ENCODE results near the gene HPDL. TPM values are rescaled to one million over a fixed set of nuclear protein-coding genes. Genes with fewer than 3 reads are reported as not detected.

HPDL gene
- polyA plus RNA-seq, 10 donors = 1.1 to 2.2 (median 1.6) TPM

DNA sequence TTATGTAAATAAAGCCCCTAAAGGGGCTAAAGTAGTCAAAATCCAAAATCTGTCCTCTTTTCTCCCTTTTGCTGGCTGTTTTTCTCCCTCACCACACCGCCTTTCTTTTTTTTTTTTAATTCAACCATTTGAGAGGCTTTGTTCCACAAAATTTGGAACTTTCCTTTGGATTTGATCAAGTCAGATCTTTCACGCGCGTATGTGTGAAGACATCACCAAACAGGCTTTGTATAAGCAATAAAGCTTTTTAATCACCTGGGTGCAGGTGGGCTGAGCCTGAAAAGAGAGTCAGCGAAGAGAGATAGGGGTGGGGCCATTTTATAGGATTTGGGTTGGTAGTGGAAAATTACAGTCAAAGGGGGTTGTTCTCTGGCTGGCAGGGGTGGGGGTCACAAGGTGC is 5.3 kb upstream of the HPDL start:
- DNase-seq = no peak

DNA sequence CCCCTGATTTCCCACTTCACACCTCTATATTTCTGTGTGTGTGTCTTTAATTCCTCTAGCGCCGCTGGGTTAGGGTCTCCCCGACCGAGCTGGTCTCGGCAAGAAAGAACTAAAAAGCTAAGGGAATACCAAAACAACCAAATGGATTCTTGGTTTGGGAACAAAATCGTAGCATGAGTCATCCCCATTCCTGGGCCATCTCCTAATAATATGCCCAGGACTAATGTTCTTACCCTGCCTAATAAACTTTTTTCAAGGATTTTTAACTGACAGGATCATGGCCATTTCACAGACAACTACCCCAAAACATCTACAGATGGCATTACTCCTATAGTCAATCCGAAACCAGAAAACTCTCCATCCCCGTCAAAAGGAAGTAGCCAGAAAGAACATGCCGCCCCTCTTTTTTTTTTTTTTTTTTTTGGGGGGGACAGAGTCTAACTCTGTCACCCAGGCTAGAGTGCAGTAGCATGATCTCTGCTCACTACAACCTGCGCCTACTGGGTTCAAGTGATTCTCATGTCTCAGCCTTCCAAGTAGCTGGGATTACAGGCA is 4.1 kb upstream of the HPDL start:
- DNase-seq = no peak

DNA sequence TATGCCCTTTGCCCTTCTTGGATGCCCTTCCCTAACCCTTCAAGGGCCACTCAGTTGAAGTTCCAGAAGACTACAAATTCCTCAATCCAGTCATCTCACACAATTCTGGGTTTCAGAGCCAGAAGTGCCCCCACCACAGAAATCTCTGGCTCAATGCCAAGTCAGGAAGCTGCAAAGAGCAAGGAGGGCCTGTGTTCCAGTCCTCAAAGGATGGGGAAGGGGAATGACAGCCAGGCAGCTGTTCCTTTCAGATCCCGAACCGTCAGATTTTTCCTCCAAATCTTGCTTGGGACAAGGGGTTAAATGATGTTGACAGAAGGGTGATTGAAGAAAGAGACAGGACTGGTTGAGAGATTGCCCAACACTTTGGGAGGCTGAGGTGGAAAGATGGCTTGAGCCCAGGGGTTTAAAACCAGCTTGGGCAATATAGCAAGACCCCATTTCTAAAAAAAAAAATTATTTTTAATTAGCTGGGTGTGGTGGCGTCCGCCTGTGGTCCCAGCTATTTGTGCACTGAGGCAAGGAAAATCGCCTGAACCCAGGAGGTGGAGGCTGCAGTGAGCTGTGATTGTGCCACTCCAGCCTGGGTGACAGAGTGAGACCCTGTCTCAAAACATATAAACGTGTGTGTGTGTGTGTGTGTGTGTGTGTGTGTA is 716 bp upstream of the HPDL start:
- peak in 2 of 3 donors; percentile 7 to 27 for DNase-seq

DNA sequence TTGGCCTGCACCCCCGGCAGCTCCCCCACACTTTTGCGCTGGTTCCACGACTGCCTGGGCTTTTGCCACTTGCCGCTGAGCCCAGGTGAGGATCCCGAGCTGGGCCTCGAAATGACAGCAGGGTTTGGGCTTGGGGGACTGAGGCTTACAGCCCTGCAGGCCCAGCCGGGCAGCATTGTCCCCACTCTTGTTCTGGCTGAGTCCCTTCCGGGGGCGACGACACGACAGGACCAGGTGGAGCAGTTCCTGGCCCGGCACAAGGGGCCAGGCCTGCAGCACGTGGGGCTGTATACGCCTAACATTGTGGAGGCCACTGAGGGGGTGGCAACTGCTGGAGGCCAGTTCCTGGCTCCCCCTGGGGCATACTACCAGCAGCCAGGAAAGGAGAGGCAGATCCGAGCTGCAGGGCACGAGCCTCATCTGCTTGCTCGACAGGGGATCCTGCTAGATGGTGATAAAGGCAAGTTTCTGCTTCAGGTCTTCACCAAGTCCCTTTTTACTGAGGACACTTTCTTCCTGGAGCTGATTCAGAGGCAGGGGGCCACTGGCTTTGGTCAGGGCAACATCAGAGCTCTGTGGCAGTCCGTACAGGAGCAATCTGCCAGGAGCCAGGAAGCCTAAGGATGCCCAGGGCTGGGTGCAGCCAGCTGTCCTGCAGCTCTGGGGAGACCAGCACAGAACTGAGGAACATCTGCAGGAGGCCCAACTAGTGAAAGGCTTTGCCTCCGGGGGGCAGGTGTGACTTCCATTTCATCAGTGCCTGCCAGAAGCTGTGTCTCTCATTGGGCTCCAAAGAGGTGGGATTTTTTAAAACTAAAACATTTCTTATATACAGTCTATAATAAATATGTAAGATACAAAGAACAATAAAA is 1.2 kb downstream of the HPDL start:
- DNase-seq = no peak

DNA sequence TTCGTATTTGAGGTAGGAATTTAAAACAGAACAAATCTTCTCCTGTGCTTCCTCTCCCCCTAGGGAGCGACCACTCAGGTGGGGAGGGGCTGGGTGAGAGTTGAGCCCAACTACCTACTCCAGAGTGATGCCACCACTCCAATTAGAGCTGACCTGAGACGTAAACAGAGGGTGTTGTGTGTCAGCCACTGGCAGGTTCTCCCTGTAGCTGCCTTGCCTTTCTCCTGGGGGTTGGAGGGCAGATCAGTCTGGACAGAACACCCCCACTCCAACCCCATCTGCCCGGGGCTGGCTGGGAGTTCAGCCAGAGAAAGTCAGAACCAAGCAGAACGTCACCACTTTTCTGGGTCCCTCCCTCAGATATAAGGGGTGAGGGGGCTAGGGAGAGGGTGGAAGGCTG is 2.0 kb downstream of the HPDL start:
- DNase-seq = no peak

DNA sequence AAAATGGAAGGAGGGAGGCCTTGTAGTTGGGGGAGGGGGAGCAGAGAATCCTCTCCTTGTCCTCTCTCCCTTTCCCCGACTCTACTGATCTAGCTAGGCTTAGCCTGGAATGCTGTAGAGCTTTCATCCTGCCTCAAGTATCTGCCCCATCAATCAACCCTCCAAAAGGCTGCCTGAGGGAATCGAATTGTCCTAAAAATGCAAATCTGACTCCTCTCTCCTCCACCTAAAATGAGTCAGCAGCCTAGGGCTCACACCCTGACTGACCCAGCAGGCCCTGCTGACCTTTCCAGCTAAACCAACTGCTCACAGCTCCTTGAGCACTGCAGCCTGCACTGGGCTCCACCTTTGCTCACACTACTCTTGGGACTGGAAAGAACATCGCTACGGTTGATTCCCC is 2.8 kb downstream of the HPDL start:
- no peak for DNase-seq

DNA sequence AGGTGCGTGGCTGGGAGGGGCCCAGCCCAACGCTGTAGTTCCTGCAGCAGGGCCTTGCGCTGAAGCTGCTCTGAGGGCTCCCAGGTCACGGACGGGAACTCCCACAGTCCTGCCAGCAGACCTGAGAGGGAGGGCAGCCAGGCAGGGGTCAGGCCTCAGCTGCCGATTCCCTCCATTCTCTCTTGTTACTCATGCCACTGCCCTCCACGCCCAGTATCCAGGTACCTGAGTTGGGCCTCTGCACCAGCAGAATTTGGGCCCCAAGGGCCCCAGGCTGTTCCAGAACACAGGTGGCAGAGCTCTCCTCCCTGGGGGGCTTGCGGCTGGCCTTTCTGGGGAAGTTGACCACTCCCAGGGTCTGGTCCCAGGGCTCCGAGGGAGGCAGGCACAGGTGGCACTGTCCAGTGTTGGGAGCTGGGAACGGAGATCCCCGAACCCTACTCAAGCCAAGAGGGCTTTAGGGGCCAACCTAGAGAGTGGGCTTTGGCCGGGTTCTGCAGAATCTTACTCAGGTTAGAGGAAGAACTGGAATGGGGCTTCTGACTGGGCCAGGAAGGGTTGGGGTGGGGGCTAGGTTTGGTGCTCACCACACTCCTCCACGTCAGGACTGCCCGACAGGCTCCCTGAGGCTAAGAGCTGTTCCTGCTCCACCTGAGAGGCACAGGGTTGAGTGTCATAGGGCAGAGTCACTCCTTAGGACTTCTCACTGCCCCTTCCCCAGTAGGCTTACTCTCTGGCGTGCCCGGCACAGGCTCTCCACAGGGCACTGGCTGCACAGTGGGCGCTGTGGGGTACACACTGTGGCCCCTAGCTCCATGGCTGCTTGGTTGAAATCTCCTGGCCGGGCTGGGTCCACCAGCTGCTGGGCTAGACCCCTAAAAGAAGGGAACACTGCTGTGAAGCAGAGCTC is 5.0 kb downstream of the HPDL start:
- DNase-seq = no peak

DNA sequence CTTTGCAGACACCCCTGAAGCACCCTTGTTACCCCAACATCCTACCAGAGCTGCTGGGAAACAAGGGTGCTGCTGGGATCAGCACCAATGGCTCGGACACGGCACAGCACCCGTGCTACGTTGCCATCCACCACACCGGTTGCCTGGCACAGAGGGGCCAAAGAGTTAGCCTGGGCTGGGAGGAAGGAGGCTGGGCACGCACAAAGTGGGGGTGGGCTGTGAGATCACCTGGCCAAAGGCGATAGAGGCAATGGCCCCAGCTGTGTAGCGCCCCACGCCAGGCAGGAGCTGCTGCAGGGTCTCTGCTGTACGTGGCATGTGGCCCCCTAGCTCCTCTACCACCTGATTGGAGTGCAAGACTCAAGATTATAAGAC is 5.6 kb downstream of the HPDL start:
- DNase-seq = no peak

DNA sequence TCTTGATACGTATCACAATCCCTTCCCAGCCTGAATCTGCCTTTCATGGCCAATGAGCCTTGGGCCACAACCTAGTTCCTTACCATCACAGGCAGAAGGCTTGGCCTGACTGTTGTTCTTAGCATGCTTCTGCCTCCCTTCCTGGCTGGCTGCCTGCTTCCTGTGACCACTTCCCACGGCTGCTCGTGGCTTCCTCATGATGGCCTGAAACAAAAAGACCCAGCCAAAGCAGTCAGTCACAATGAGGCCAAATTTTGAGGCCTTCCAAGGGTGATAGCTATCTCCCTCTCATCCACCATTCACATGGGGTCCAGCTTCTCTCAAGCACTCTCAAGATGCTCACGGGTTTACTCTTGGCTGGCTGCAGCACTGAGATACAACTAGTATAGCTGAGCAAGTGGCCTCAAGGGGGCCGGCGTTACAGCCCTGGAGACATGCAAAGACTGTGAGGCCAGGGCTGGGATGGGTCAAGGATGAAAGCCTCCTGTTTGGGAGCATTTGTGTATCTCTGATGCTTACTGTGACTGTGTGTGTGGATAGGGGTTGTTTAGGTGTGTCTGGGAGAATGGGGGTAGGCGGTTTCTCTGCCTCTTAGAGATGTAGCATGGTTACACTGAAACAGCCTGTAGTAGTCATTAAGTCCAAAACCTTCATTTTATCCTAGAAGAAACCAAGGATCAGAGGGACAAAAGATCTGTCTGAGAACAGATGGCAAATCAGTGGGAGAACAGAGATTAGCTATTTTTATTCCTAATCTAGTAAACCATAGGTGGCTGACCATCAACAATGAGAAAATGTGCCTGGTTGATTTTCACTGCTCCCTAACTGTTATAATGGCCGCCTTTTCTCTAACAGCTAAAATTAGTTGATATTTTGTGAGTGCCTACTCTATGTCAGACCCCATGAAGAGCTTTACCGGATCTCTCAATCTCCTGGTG is 7.9 kb downstream of the HPDL start:
- peak in 2 of 3 donors; percentile 16 to 43 for DNase-seq

DNA sequence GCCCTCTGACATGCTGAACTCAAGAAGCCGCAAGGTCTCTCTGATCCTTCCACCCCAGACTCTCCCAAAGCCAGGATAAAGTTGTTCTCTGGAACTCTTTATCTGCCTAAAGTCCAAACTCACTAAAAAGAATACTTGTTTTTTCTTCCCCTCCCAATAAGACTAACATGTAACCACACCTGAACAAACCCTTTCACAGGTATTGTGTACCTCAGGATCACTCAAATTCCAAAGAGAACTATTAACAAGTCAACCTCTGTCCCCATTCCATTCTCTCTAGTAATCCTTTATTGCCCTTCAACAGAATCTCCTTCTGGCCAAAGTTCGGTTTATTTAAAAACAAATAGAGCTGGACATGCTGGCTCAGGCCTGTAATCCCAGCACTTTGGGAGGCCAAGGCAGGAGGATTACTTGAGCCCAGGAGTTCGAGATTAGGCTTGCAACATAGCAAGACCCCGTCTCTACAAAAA is 9.2 kb downstream of the HPDL start:
- DNase-seq = no peak

DNA sequence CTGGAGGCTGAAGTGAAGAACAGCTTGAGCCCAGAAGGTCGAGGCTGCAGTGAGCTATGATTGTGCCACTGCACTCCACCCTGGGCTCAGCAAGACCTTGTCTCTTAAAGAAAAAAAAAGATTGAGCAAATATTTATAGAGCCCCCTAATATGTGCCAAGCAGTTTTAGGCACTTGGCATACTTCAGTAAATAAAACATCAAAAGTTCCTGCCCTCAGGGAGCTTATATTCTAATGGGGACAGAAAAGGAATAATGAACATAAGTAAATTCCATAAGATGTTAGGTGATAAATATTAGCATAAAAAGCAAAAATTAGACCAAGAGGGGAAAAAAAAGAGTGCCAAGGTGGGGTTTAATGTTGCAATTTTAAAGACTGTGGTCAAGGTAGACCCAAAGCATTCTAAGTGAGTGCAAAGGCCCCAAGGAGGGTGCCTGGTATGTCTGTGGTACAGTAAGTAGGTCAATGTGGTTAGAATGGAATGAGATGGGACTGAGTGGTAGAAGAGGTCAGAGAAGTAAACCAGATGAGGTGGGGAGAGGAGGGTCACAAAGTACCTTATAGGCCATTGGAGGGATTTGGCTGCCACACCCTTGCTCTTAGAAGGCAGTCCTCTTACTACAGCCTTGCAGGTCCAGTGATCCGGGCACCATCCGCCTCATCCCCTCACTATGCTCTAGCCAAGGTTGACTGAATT is 11.1 kb downstream of the HPDL start:
- no peak for DNase-seq

DNA sequence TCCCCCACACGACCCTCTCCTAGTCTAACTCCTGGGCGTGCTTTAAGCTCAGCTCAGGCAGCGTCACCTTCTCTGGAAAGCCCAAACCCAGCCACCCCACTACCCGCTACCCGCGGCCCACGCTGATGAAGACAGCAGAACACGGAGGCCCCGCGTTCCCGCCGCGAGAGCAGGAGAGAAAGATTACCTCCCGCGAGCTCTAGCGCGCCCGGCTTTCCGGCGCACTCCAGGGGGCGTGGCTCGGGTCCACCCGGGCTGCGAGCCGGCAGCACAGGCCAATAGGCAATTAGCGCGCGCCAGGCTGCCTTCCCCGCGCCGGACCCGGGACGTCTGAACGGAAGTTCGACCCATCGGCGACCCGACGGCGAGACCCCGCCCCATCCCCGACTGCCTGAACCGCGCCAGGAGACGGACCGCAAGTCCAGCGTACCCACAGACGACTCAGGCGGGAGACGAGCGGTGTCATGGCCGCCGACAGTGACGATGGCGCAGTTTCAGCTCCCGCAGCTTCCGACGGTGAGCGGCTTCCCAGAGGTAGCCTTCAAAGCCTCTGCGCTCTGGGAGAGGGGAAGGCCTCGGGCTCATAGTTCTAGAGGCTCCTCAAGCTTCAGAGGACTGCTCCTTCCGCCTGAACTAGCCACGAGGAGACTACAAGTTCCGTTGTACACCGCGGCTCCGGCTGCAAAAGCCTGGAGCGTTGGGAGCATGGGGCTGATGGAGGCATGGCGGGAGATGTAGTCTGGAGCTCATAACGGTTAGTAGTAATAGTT is 13.3 kb downstream of the HPDL start, which contains the start of the genes MUTYH and TOE1:
TSS of gene MUTYH (minus strand) at position 652 of the 770 bp plus-strand sequence. CDS start 5,935 bp downstream, outside the sequence.
TSS of gene TOE1 (plus strand) at position 382 of the 770 bp plus-strand sequence. CDS start at position 465, 83 bp downstream.
- DNase-seq = peak; percentile 88 to 97 (median 89)

DNA sequence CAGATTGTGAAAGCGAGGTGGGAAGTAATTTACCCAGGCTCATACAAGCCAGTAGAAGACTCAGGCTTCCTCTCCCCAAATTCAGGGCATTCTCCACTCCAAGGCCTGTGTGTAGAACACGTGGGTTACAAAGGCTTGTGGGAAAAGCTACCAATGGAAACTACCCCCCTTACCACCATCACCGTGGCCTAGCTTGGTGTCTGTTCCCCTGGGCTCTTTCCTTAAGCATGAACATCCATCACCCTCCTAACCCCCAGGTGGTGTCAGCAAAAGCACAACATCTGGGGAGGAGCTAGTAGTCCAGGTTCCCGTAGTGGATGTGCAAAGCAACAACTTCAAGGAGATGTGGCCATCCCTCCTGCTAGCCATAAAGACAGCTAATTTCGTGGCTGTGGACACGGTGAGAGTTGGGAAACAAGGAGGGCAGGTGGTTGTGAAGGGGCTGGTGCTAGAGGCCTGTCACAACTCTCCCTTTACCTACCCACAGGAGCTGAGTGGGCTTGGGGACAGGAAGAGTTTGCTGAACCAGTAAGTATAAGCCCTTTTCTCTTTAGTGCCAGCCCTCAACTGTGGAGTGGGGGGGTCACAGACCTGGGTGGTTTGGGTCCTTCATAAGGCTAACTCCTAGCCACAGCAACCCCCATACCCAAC is 14.2 kb downstream of the HPDL start:
- peak in 1 of 3 donors; percentile 26 for DNase-seq

DNA sequence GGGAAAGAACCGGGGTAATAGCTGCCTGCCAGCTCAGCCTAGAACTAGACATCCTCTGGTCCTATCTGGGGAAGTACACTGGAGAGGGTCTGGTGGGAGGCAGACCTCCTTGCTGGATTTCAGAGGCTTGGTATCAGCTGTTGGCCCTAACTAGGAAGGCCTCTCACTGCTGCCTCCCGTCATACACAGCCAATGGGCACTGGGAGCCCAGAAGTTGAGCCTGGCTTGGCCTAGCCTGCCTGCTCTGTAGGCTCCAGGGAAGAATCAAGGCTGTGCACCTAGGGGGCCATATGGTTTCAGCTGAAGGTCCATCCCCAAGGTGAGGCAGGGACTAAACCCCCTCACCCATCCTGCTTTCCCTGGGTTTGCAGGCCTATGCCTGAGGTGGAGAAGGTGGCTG is 17.8 kb downstream of the HPDL start:
- DNase-seq = no peak

DNA sequence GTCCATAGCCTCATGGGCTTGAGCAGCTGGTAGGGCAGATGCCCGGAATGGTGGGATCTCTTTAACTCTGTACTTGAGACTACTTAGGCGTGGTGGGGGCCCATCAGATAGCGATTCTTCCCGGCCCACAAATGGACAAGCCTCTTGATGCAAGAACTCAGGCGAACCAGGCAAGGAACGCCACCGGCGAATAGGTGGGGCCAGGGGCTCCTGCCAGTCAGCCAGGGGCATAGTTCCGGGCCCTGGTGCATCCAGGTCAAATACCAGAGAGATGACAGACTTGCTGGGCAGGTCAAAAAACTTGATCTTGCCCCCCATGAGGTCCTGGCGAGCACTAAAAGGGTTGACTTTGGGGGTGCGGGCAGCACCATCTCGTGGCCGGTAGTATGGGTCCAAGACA is 18.3 kb downstream of the HPDL start:
- no peak for DNase-seq

DNA sequence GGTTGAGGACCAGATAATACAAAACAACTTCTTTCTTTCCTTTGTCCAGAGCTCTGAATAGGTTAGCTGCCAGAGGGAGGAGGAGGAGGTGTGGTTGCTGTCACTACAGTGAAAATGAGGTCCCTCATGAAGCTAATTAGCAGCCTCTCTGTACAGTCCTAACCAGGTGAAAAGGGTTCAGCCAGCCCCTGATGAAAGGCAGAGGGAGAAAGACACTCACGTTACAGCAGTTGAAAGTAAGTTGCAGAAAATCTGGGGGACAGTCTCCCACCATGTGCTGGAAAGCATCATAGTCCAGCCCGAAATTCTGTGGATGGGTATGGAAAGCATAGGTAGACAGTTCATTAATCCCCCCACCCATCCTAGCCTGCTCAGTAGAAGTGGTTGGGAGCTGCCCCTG is 19.8 kb downstream of the HPDL start:
- DNase-seq = no peak

DNA sequence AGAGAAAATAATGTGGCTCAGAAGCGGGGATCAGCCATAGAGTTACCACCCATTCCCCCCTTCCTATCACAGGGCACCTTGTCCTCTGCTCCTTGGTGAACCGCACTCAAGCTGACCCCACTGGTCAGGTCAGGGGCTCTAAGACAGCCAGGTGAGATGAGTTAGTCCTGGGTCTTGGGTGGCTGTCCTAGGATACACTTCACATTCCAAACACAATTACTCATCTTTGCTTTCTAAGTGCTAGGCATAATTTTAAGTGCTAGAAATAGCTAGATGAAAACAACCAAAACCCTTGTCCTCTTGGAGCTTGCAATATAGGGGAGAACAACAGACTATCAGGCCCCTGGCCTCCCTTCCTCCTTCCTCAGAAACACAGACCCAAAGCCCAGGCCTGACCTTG is 21.3 kb downstream of the HPDL start:
- DNase-seq = no peak

DNA sequence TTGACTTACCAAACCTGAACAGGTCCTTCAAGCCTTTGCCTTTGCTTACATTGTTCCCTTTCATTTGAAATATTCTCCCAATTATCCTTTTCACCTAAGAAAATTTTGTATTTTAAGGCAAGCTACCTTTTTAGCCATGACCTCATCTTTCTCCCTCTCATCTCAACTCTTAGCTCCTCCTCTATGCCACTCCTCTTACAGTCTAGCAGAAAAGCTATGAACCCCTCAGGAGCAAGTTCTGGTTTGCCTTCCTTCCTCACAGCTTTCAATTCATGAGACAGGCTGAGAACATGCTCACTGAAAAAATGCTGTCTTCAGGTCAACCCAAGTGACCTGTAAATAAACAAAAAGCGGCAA is 21.9 kb downstream of the HPDL start:
- no peak for DNase-seq
